ENCODE measurements around the gene CDCA5. TPM values are rescaled to one million over a fixed set of nuclear protein-coding genes. Genes with fewer than 3 reads are reported as not detected.

Gene CDCA5
- total RNA-seq, 1 donor from 2014 or later: 25.9 TPM

DNA sequence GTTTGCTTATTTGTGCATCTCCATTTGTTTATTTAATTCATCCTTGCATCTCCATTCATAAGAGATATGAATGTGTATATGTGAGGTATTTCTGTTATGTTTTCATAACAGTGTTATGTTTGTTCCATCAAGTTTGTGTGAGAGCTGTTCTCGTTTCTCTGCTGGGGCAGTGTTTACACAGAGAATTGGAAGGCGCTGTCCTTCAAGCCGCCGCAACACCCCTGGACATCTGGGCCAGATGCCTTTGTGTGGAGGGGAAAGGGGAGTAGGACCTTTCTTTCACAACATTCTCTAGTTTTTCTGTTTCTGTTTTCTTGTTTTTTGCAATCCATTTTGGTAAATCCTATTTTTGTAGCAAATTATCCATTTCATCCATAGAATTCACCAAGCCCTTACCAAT lies 20.8 kb upstream of the CDCA5 start:
- DNase-seq (ENCODE audit: low spot score, unreplicated experiment): no peak
- Mint-ChIP-seq H3K4me1 (ENCODE audit: low read depth) (no peaks in the 10 kb centered on the region), H3K36me3 (ENCODE audit: insufficient read depth) (peaks cover 2% of the 10 kb centered on the region), H3K27ac (no peak overlapping the region), H3K27me3 (no peaks in the 10 kb centered on the region), H3K9me3 (ENCODE audit: low read depth) (no peaks in the 10 kb centered on the region), H3K4me3 (ENCODE audit: low read depth) (no peak overlapping the region)
- TF ChIP-seq, protein P1, sequence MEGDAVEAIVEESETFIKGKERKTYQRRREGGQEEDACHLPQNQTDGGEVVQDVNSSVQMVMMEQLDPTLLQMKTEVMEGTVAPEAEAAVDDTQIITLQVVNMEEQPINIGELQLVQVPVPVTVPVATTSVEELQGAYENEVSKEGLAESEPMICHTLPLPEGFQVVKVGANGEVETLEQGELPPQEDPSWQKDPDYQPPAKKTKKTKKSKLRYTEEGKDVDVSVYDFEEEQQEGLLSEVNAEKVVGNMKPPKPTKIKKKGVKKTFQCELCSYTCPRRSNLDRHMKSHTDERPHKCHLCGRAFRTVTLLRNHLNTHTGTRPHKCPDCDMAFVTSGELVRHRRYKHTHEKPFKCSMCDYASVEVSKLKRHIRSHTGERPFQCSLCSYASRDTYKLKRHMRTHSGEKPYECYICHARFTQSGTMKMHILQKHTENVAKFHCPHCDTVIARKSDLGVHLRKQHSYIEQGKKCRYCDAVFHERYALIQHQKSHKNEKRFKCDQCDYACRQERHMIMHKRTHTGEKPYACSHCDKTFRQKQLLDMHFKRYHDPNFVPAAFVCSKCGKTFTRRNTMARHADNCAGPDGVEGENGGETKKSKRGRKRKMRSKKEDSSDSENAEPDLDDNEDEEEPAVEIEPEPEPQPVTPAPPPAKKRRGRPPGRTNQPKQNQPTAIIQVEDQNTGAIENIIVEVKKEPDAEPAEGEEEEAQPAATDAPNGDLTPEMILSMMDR (IDR thresholded peaks at IDR 0.05; ENCODE audit: unreplicated experiment): no peak

DNA sequence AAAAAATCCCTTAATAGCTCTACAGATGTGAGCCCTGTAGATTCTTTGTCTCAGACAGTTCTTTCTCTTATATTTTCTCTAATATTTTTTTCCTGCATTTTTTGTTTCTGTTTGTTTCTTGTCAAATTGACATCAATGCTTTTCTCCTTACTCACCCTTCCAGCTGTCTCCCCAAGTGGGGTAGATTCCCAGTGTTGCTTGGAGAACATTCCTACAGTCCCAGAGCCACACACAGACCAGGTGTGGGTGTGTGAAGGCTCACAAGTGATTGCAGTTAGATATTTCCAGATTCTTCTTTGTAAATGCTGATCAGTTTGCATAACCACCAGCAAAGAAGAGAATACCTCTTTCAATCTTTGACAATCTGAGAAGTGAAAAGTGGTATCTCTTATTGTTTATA lies 19.6 kb upstream of the CDCA5 start:
- Mint-ChIP-seq H3K27ac (no peak overlapping the region), H3K36me3 (ENCODE audit: insufficient read depth) (peaks cover 4% of the 10 kb centered on the region), H3K4me3 (ENCODE audit: low read depth) (no peak overlapping the region)

DNA sequence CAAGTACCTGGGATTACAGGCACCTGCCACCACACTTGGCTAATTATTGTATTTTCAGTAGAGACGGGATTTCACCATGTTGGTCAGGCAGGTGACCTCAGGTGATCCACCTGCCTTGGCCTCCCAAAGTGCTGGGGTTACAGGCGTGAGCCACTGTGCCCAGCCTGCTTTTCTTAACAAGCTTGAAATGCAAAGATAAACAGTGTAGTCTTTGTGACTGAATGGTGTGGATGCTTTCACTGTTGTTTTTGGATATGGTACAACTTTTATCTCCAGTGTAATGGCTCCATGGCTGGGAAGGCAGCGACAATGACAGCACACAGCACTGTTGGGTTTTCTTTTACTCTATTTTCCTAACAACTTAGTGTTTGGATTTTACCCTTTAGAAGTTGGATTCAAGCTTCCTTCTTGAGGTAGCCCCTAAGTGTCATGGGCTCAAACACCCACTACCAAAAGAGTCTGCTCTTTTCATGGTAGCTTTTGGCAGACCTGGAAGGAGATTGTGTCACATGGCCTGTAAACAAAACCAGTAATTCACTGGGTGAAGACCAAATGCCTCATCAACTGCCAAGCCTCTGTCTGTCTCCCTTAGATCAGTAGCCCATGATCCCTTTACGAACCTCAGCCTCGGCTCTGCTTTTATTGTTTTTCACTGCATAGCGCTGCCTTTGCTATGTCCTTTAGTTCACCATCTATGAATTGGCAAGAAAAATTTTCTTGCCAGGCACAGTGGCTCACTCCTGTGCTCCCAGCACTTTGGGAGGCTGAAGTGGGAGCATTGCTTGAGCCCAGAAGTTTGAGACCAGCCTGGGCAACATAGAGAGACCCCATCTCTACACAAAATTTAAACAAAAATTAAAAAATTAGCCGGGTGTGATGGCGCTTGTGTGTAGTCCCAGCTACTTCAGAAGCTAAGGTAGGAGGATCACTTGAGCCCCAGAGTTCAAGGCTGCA lies 18.6 kb upstream of the CDCA5 start:
- DNase-seq (ENCODE audit: low spot score, unreplicated experiment): no peak
- Mint-ChIP-seq H3K4me3 (ENCODE audit: low read depth) (no peak overlapping the region), H3K9me3 (ENCODE audit: low read depth) (no peaks in the 10 kb centered on the region), H3K36me3 (ENCODE audit: insufficient read depth) (peaks cover 4% of the 10 kb centered on the region), H3K27ac (no peak overlapping the region), H3K4me1 (ENCODE audit: low read depth) (no peaks in the 10 kb centered on the region), H3K27me3 (no peaks in the 10 kb centered on the region)
- TF ChIP-seq, protein P1 (IDR thresholded peaks at IDR 0.05; ENCODE audit: unreplicated experiment): no peak

More for the DNA sequence above, 19.6 kb upstream of the CDCA5 start:
- Mint-ChIP-seq H3K4me1 (ENCODE audit: low read depth) (no peaks in the 10 kb centered on the region), H3K27me3 (no peaks in the 10 kb centered on the region), H3K9me3 (ENCODE audit: low read depth) (no peaks in the 10 kb centered on the region)
- DNase-seq (ENCODE audit: low spot score, unreplicated experiment): no peak
- TF ChIP-seq, protein P1 (IDR thresholded peaks at IDR 0.05; ENCODE audit: unreplicated experiment): no peak

DNA sequence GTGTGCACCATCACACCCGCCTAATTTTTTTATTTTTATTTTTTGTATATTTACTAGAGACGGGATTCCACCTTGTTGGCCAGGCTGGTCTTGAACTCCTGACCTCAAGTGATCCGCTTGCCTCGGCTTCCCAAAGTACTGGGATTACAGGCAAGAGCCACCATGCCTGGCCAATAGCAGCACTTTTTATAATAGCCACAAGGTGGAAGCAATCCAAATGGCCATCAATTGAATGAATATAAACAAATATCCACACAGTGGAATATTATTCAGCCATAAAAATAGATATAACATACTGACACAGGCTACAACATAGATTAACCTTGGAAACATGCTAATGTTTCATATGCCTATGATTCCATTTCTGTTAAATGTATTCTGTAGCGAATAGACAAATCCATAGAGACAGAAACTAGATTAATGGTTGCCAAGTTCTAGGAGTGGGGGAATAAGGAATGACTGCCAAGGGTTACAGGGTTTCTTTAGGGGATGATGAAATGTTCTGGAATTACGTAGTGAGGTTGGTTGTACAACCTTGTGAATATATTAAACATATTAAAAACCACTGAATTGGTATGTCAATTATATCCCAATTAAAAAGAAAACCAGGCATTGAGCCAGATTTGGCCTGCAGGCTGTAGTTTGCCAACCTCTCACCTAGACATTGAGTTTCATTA lies 17.0 kb upstream of the CDCA5 start:
- H3K4me3 Mint-ChIP-seq (ENCODE audit: low read depth): no peak overlapping the region
- no peaks in the 10 kb centered on the region for H3K9me3 Mint-ChIP-seq (ENCODE audit: low read depth)
- TF ChIP-seq, protein P1 (IDR thresholded peaks at IDR 0.05; ENCODE audit: unreplicated experiment): peak; percentile 24
- H3K27me3 Mint-ChIP-seq: no peaks in the 10 kb centered on the region
- DNase-seq (ENCODE audit: low spot score, unreplicated experiment): no peak
- H3K27ac Mint-ChIP-seq: no peak overlapping the region
- peaks cover 3% of the 10 kb centered on the region for H3K4me1 Mint-ChIP-seq (ENCODE audit: low read depth)
- H3K36me3 Mint-ChIP-seq (ENCODE audit: insufficient read depth): peaks cover 4% of the 10 kb centered on the region

DNA sequence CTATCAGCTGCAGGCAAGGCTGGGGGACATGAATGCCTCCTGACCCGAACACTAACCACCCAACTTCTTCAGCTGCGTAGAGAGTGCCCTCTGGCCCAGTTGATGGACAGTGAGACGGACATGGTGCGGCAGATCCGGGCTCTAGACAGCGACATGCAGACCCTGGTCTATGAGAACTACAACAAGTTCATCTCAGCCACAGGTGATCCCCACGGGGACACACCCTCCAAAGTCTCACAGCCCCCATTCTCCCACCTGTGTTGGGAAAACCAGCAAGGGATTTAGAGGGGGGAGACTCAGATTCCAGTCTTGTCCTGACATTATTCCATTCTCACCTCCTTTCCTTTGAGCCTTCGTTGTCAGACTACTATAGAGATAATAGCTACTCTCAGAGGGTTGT lies 13.1 kb upstream of the CDCA5 start:
- TF ChIP-seq, protein P1 (IDR thresholded peaks at IDR 0.05; ENCODE audit: unreplicated experiment): no peak
- DNase-seq (ENCODE audit: low spot score, unreplicated experiment): no peak
- Mint-ChIP-seq H3K9me3 (ENCODE audit: low read depth) (no peaks in the 10 kb centered on the region), H3K27me3 (no peaks in the 10 kb centered on the region), H3K36me3 (ENCODE audit: insufficient read depth) (peaks cover 2% of the 10 kb centered on the region), H3K4me1 (ENCODE audit: low read depth) (peaks cover 8% of the 10 kb centered on the region), H3K27ac (peak overlapping the region; percentile 96), H3K4me3 (ENCODE audit: low read depth) (peak overlapping the region; percentile 95)
